Natural killer cell (primary cell): ENCODE results near the gene MR1. TPM values are rescaled to one million over a fixed set of nuclear protein-coding genes. Genes with fewer than 3 reads are reported as not detected.
"Not testable (repeated sequence)": the region's sequence is repeated elsewhere in the genome, so short reads cannot be mapped to it uniquely, and the experiment has no call there.

Experiments used
- ATAC-seq, 3 donors: fragments of 150-1000 bp in 2 of 3; fragments of 200-7000 bp in 1 of 3; cut with Tn5 transposase; 1 replicate in 1 of 3; 2 replicates in 2 of 3; pipeline ENCODE4 v1.10.0; 2021; ENCODE audit warnings: mild to moderate bottlenecking in 2 of 3, moderate library complexity in 2 of 3
- DNase-seq, 2 donors: peaks; one replicate each; pipeline versions ENCODE4 v3.0.0 to v3.0.0-alpha.2; 2013 to 2021; ENCODE audit warnings: mixed read lengths in 1 of 2
- H3K27ac ChIP-seq: one replicate; pipeline ENCODE4 v1.5.1; 2013; ENCODE audit warnings: mild to moderate bottlenecking, low read length
- H3K27me3 ChIP-seq: one replicate; pipeline ENCODE4 v1.6.1; 2013; ENCODE audit warnings: low read length; ENCODE audit not compliant: control insufficient read depth, insufficient read depth
- H3K36me3 ChIP-seq: one replicate; pipeline ENCODE4 v1.6.1; 2013; ENCODE audit warnings: low read length; ENCODE audit not compliant: control insufficient read depth, insufficient read depth
- H3K4me1 ChIP-seq: one replicate; pipeline ENCODE4 v1.6.1; 2013; ENCODE audit warnings: low read length; ENCODE audit not compliant: control insufficient read depth, insufficient read depth
- H3K4me3 ChIP-seq: one replicate; pipeline ENCODE4 v1.5.1; 2013; ENCODE audit warnings: low read length
- H3K9me3 ChIP-seq: one replicate; pipeline ENCODE4 v1.6.1; 2013; ENCODE audit warnings: low read length; ENCODE audit not compliant: control insufficient read depth, insufficient read depth
- H3K27ac Mint-ChIP-seq, 2 donors: one replicate each; pipeline ENCODE4 v1.8.0; 2022; ENCODE audit warnings: mild to moderate bottlenecking in 2 of 2, mixed read lengths in 2 of 2, moderate library complexity in 1 of 2
- H3K27me3 Mint-ChIP-seq, 2 donors: one replicate each; pipeline ENCODE4 v1.8.0; 2022; ENCODE audit warnings: low read depth in 2 of 2, mixed read lengths in 2 of 2
- H3K36me3 Mint-ChIP-seq: one replicate; pipeline ENCODE4 v1.8.0; 2022; ENCODE audit warnings: mixed read lengths
- H3K4me1 Mint-ChIP-seq, 2 donors: one replicate each; pipeline ENCODE4 v1.8.0; 2022; ENCODE audit warnings: mixed read lengths in 2 of 2
- H3K4me3 Mint-ChIP-seq: one replicate; pipeline ENCODE4 v1.8.0; 2022; ENCODE audit warnings: mild to moderate bottlenecking, moderate library complexity, mixed read lengths
- H3K9me3 Mint-ChIP-seq, 2 donors: one replicate each; pipeline ENCODE4 v1.8.0; 2022; ENCODE audit warnings: mixed read lengths in 2 of 2
- WGBS: methylation state at CpG from one replicate; pipeline ENCODE4 v1.1.7; 2013; ENCODE audit warnings: missing lambda C conversion rate; ENCODE audit not compliant: insufficient coverage; 5-methylcytosine and 5-hydroxymethylcytosine counted together
- intact Hi-C: fragments of 100-400 bp; cut with micrococcal nuclease; formaldehyde crosslinking; loops from one replicate; pipeline ENCODE4 v1.14.2; 2022
- total RNA-seq, 4 donors: library from RNA; stranded (reverse); fragments of 120-200 nt in 1 of 4; gene quantifications; one replicate each; pipeline versions ENCODE4 v1.2.3 to v1.2.4, GENCODE V29; 2013 to 2022
- TF ChIP-seq, protein P1 (sequence below): fragments of 200-600 bp; IDR thresholded peaks from one replicate; pipeline ENCODE4 v1.8.0; 2022; ENCODE audit warnings: antibody characterized with exemption

The MR1 gene
- total RNA-seq, 3 donors from 2014 or later (not counting 1 experiment from before 2014, with no cell fraction given) = 27.8 to 35.3 (median 34.6) TPM

DNA sequence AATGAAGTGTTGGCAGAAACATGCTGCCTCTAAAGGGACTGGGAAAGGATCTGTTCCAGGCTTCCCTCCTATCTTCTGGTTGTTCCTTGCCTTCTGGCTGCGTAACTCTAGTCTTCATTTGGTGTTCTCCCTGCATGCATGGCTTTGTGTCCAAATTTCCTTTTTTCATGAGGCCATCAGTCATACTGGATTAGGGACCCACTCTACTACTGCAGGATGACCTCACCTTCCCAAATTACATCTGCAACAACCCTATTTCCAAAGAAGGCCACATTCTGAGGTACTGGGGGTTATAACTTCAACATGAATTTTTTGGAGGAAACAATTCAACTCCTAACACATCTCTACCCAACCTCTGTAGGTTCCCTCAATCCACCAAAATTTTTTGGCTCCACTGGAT lies 26.3 kb downstream of the MR1 start:
- DNase-seq = no peak
- no peak for ATAC-seq
- no peaks in the 10 kb centered on the region for H3K27me3 ChIP-seq
- Mint-ChIP-seq H3K27me3 (no peaks in the 10 kb centered on the region), H3K4me1 (peaks cover 24 to 25% of the 10 kb centered on the region in 2 donors), H3K9me3 (no peaks in the 10 kb centered on the region), H3K4me3 (no peak overlapping the region), H3K36me3 (peaks cover 18% of the 10 kb centered on the region), H3K27ac (no peak overlapping the region)
- peaks cover 8% of the 10 kb centered on the region for H3K36me3 ChIP-seq
- H3K9me3 ChIP-seq = peaks cover 4% of the 10 kb centered on the region
- H3K4me3 ChIP-seq = no peak overlapping the region
- intact Hi-C loops = no loop called here
- H3K27ac ChIP-seq = no peak overlapping the region
- TF ChIP-seq, protein P1, sequence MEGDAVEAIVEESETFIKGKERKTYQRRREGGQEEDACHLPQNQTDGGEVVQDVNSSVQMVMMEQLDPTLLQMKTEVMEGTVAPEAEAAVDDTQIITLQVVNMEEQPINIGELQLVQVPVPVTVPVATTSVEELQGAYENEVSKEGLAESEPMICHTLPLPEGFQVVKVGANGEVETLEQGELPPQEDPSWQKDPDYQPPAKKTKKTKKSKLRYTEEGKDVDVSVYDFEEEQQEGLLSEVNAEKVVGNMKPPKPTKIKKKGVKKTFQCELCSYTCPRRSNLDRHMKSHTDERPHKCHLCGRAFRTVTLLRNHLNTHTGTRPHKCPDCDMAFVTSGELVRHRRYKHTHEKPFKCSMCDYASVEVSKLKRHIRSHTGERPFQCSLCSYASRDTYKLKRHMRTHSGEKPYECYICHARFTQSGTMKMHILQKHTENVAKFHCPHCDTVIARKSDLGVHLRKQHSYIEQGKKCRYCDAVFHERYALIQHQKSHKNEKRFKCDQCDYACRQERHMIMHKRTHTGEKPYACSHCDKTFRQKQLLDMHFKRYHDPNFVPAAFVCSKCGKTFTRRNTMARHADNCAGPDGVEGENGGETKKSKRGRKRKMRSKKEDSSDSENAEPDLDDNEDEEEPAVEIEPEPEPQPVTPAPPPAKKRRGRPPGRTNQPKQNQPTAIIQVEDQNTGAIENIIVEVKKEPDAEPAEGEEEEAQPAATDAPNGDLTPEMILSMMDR = no peak
- 100% methylated on average over 1 of the region's 1 CpG for WGBS
- H3K4me1 ChIP-seq = peaks cover 17% of the 10 kb centered on the region

DNA sequence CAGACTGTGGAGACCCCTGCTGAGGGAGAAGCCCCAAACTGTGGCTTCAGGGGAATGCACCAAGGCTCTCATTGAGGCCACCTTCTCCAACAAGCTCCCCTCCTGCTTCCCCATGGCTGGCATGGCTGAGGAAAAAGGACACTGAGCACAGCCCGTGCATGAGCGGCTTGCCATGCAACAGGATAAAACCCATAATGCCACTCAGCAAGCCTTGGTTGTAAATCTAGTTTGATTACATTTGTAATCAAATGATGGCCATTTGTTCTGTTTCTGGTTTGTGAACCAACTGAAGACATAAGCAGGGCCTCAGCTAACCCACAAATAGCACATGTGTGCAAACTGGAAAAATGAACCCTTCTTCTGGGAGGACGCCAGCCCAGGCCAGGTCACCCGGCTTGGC lies 27.2 kb downstream of the MR1 start:
- H3K27me3 Mint-ChIP-seq, H3K27ac ChIP-seq, H3K9me3 Mint-ChIP-seq, intact Hi-C loops, H3K4me3 ChIP-seq, ATAC-seq, H3K27me3 ChIP-seq, H3K36me3 ChIP-seq, H3K9me3 ChIP-seq, DNase-seq: not testable (repeated sequence)
- peaks cover 24 to 25% of the 10 kb centered on the region in 2 donors for H3K4me1 Mint-ChIP-seq
- peak overlapping the region; percentile 65 for H3K4me3 Mint-ChIP-seq
- H3K27ac Mint-ChIP-seq = peak overlapping the region; percentile 91 to 98
- H3K36me3 Mint-ChIP-seq = peaks cover 11% of the 10 kb centered on the region
- peaks cover 17% of the 10 kb centered on the region for H3K4me1 ChIP-seq
- 100% methylated on average over 3 of the region's 4 CpGs for WGBS

DNA sequence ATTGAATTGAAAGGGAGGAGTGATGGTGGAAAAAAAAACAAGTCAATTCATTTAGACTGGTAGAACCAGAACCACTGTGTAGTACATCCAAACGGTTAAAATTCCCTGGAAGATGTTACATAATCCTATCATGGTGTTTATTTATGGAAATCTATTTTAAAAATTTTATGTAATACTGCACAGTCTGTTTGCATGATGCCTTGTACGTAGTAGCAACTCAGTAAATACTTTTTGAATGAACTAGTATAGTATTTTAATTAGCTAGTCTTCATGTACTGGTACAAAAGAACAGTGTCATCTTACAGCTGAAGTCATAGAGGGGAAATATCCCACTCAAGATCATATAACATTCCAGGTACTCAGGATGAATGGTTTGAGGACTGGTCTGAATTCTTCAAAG lies 27.7 kb downstream of the MR1 start:
- Mint-ChIP-seq H3K4me3 (peak overlapping the region; percentile 87), H3K27ac (peak overlapping the region; percentile 91 to 98), H3K36me3 (peaks cover 11% of the 10 kb centered on the region), H3K9me3 (no peaks in the 10 kb centered on the region), H3K4me1 (peaks cover 24 to 25% of the 10 kb centered on the region in 2 donors), H3K27me3 (no peaks in the 10 kb centered on the region)
- peaks cover 2% of the 10 kb centered on the region for H3K36me3 ChIP-seq
- peak overlapping the region; percentile 92 for H3K27ac ChIP-seq
- no peaks in the 10 kb centered on the region for H3K27me3 ChIP-seq
- TF ChIP-seq, protein P1 = no peak
- H3K9me3 ChIP-seq = peaks cover 4% of the 10 kb centered on the region
- intact Hi-C loops = no loop called here
- DNase-seq (no peak), ATAC-seq (no peak)
- H3K4me3 ChIP-seq = no peak overlapping the region
- WGBS = 83% methylated on average over 1 of the region's 2 CpGs
- peaks cover 17% of the 10 kb centered on the region for H3K4me1 ChIP-seq

DNA sequence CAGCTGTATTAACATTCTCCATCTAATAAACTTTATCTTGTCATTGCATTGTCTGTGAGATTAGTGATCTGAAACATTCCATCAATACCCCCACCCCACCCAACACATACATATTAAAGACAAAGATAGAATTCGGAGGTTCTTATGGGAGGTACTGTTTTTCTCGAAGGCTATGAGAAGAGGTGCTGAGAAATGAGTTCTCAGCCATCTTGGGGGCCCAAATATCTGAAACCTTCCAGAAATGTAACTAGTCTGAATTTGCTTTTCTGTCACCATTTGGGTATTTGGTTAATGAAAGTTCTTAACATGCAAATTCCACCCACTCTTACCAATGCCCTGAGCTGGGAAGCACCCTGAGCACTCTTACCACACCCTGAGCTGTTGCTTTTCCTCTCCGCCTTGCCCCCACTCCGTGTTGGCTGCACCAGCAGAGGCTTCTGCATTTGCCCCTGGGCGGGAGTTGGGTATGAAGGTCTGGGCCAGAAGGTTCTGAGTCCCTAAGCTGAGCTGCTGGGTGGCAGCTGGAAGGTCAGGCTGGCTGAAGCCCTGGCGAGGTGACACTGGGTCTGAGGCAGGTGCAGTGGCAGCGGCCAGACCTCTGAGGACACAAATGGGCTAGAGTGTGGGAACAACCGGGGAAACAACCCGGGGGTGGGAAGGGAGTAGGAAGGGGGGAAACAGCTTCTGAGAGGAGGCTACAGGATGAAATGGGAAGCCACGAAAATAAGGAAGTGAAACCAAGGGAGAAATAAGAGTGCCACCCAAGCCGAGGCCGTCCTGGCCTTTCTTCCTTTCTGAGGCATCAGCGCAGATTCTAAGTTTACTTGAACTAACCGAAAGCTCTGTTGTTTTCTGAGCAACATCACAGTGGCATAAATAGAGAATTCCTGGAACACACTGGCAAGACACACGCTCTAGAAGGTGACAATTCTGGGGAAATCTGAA lies 28.4 kb downstream of the MR1 start:
- Histone ChIP-seq H3K36me3 (peaks cover 2% of the 10 kb centered on the region), H3K4me3 (peak overlapping the region; percentile 35), H3K27ac (peak overlapping the region; percentile 92), H3K4me1 (peaks cover 17% of the 10 kb centered on the region), H3K27me3 (no peaks in the 10 kb centered on the region), H3K9me3 (peaks cover 4% of the 10 kb centered on the region)
- peak; percentile 61 to 69 (median 65) for ATAC-seq
- Mint-ChIP-seq H3K27ac (peak overlapping the region; percentile 91 to 98), H3K27me3 (no peaks in the 10 kb centered on the region), H3K9me3 (no peaks in the 10 kb centered on the region), H3K4me3 (peak overlapping the region; percentile 87), H3K4me1 (peaks cover 24 to 25% of the 10 kb centered on the region in 2 donors), H3K36me3 (peaks cover 11% of the 10 kb centered on the region)
- intact Hi-C loops = loop anchor here (2.0 kb wide), 2 partner anchors 17 to 39 kb away; partner anchors contain the start of gene STX6
- TF ChIP-seq, protein P1 = no peak
- 24% methylated on average over 15 of the region's 15 CpGs for WGBS
- peak; percentile 32 to 45 for DNase-seq
